ENCODE results near the gene ITGA11. TPM values are rescaled to one million over a fixed set of nuclear protein-coding genes. Genes with fewer than 3 reads are reported as not detected.

The ITGA11 gene
- total RNA-seq, 1 donor: 567 TPM

DNA sequence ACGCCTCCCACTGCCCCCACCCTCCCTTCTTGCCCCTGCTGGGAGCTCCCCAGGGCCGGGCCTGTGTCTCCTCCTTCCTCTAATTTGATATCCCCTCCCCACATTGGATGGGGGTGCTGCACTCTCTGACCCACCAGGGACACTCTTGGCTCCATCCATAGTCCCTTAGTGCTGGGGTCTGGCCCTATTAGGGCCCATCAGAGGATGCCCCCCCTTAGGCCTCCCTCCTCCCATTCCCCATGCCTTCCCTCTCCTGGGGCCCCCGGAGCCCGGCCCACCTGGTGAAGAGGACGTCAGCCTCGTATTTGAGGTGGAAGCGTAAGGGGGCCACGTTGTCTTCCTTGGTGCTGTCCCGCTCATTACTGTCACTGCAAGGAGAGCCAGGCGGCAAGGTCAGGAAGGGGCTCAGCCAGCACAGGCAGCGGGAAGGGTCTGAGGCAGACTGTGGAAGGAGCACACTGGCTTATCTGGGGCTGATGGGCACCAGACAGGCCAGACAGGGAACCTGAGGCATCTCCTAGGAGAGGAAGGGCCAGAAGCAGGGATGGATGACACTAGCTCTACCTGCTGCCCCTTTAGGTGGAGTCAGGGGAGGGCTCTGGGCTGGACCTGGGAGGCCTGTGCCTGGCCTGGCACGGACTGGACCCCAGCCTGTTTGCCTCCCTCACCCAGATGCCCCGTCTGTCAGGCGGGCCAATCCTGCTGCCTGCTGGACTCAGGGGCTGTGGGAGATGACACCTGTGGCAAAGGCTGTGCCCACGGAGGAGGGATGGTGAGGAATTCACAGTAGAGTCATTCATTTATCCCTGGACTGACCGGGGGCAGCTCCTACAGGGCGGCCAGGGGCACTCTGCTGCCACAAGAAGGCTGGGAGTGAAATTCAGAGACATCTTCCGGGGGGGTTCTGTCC, 118.2 kb downstream of the ITGA11 start:
- Histone ChIP-seq H2AFZ (ENCODE audit: low read length) (no peak overlapping the region), H3K36me3 (ENCODE audit: insufficient read depth, low read length) (peaks cover 94% of the 10 kb centered on the region), H3K9me3 (ENCODE audit: low read depth, low read length) (no peaks in the 10 kb centered on the region), H3K27ac (ENCODE audit: low read depth, low read length) (peak overlapping the region; percentile 36), H3K4me1 (ENCODE audit: insufficient read depth, low read length) (peaks cover 23% of the 10 kb centered on the region), H3K27me3 (ENCODE audit: insufficient read depth, low read length) (no peaks in the 10 kb centered on the region), H3K79me2 (ENCODE audit: insufficient read depth, low read length) (no peaks in the 10 kb centered on the region), H3K4me2 (ENCODE audit: insufficient read depth, low read length) (no peak overlapping the region), H3K4me3 (ENCODE audit: insufficient read depth, low read length) (no peak overlapping the region), H4K20me1 (ENCODE audit: insufficient read depth, low read length) (peaks cover 11% of the 10 kb centered on the region)
- TF ChIP-seq, protein P1, sequence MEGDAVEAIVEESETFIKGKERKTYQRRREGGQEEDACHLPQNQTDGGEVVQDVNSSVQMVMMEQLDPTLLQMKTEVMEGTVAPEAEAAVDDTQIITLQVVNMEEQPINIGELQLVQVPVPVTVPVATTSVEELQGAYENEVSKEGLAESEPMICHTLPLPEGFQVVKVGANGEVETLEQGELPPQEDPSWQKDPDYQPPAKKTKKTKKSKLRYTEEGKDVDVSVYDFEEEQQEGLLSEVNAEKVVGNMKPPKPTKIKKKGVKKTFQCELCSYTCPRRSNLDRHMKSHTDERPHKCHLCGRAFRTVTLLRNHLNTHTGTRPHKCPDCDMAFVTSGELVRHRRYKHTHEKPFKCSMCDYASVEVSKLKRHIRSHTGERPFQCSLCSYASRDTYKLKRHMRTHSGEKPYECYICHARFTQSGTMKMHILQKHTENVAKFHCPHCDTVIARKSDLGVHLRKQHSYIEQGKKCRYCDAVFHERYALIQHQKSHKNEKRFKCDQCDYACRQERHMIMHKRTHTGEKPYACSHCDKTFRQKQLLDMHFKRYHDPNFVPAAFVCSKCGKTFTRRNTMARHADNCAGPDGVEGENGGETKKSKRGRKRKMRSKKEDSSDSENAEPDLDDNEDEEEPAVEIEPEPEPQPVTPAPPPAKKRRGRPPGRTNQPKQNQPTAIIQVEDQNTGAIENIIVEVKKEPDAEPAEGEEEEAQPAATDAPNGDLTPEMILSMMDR (IDR thresholded peaks at IDR 0.05; ENCODE audit: extremely low read depth, low read depth, low read length): no peak
- DNase-seq (ENCODE audit: insufficient read length, low spot score, missing footprints): no peak

DNA sequence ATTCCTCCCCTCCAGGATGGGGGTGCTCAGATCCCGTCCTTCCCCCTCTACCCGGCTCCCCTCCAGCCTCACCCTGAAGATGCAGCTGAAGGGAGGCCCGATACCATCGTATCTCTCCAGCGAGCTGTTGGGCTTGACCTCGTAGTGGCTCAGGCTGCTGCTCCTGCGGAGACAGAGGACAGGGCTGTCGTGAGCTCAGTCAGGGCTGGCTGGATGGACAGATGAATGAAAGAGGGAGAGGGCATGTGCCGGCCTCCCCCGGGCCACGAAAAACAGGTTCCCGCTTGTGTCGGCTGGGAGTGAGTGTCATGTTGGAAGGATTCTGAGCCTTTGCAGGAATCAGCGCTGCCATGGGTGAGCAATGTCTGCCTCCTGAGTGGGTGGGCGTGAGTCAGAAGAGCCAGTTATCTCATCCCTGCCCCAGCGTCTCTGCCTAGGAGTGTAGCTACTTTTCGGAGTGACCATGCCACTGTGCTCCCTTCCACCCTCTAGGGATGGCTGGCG, 119.2 kb downstream of the ITGA11 start:
- no peaks in the 10 kb centered on the region for H3K79me2 ChIP-seq (ENCODE audit: insufficient read depth, low read length)
- peak overlapping the region; percentile 7 for H3K4me2 ChIP-seq (ENCODE audit: insufficient read depth, low read length)
- no peak overlapping the region for H2AFZ ChIP-seq (ENCODE audit: low read length)
- no peak overlapping the region for H3K4me3 ChIP-seq (ENCODE audit: insufficient read depth, low read length)
- peaks cover 23% of the 10 kb centered on the region for H3K4me1 ChIP-seq (ENCODE audit: insufficient read depth, low read length)
- H3K27me3 ChIP-seq (ENCODE audit: insufficient read depth, low read length): no peaks in the 10 kb centered on the region
- DNase-seq (ENCODE audit: insufficient read length, low spot score, missing footprints): peak; percentile 93
- peaks cover 88% of the 10 kb centered on the region for H3K36me3 ChIP-seq (ENCODE audit: insufficient read depth, low read length)
- TF ChIP-seq, protein P1 (IDR thresholded peaks at IDR 0.05; ENCODE audit: extremely low read depth, low read depth, low read length): no peak
- peaks cover 11% of the 10 kb centered on the region for H4K20me1 ChIP-seq (ENCODE audit: insufficient read depth, low read length)
- no peaks in the 10 kb centered on the region for H3K9me3 ChIP-seq (ENCODE audit: low read depth, low read length)
- peak overlapping the region; percentile 65 for H3K27ac ChIP-seq (ENCODE audit: low read depth, low read length)

DNA sequence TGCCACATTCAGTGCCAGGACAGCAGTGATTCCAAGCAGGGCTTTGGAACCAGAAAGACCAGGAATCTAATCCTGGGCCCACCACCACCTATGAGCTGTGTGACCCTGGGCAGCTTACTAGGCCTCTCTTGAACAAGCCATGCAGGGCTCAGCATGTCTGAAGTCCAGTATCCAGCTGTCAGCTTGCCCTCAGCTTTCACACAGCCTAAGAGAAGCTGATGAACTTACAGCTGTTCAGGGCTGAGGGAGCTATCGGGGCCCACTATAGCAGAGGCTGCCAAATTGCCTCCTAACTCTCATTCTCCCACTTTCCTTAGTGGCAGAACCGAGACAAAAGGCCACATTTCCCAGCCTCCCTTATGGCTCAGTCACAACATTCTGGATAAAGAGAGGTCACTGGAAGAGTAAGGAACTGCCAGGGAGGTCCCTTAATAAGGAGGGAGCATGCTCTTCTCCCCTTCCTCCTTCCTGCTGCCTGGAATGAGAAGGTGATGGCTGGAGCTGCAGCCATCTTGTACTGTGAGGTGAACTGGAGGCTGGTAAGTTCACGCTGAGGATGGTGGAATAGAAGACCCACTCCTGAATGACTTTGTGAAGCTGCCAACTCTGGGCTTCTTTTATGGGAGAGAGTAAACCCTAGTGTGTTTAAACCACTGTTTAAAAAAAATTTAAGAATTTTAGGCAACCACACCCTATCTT, 120.0 kb downstream of the ITGA11 start:
- H3K27ac ChIP-seq (ENCODE audit: low read depth, low read length): peak overlapping the region; percentile 65

More for the DNA sequence above, 120.0 kb downstream of the ITGA11 start:
- H3K4me1 ChIP-seq (ENCODE audit: insufficient read depth, low read length): peaks cover 26% of the 10 kb centered on the region
- no peak overlapping the region for H2AFZ ChIP-seq (ENCODE audit: low read length)
- DNase-seq (ENCODE audit: insufficient read length, low spot score, missing footprints): no peak
- no peaks in the 10 kb centered on the region for H3K9me3 ChIP-seq (ENCODE audit: low read depth, low read length)
- TF ChIP-seq, protein P1 (IDR thresholded peaks at IDR 0.05; ENCODE audit: extremely low read depth, low read depth, low read length): no peak
- no peaks in the 10 kb centered on the region for H3K79me2 ChIP-seq (ENCODE audit: insufficient read depth, low read length)
- peaks cover 88% of the 10 kb centered on the region for H3K36me3 ChIP-seq (ENCODE audit: insufficient read depth, low read length)
- no peak overlapping the region for H3K4me3 ChIP-seq (ENCODE audit: insufficient read depth, low read length)
- H4K20me1 ChIP-seq (ENCODE audit: insufficient read depth, low read length): peaks cover 11% of the 10 kb centered on the region
- H3K27me3 ChIP-seq (ENCODE audit: insufficient read depth, low read length): no peaks in the 10 kb centered on the region
- no peak overlapping the region for H3K4me2 ChIP-seq (ENCODE audit: insufficient read depth, low read length)

Data from osteoblast (primary cell).